NOMO-1 treated with DMSO at 0.1 percent for 48 hours (cell line): ENCODE data around the gene DACH2.

Experiments
- DNase-seq: peaks from one replicate; lab custom pipeline; 2025; ENCODE audit not compliant: unreplicated experiment; lab: John Stamatoyannopoulos, UW

Gene DACH2

DNA sequence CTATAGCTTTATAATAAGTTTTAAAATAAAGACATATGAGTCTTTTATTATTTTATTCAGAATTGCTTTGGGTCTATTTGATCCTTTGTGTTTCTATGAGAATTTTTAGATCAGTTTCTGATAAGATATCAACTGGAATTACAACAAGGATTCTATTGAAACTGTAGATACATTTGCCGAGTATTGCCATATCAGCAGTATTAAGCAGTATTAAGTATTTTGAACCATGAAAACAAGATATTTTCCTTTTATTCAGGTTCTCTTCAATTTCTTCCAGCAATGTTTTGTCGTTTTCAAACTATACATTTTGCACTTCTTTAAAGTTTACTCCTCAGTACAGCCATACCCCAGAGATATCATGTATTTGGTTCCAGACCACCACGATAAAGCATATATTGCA lies 598.8 kb downstream of the DACH2 start:
- no peak for DNase-seq

GRCh38 chrX:86805241-86805640 lies 657.0 kb downstream of the DACH2 start:
- no peak for DNase-seq

- no peak for DNase-seq
These were observed 658.5 kb downstream of the DACH2 start for GRCh38 chrX:86806786-86807185.

DNA sequence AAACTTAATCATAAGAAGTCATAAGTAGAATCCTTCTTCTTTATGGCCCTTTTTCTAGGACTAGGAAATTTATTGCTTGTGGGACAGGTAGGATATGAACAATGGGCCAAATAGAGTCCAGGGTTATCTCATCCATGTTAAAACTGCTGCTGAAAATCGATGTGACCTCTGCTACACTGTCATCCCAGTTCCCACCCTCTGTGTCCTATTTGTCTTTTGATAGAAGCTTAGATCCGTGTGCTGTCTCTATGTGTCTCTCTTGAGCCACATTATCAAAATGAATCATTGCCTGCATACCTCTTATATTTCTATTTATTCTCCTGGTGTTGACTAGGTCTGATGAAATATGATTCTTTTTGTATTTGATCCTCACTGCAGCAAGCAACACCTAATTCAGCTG lies 661.4 kb downstream of the DACH2 start:
- no peak for DNase-seq

DNA sequence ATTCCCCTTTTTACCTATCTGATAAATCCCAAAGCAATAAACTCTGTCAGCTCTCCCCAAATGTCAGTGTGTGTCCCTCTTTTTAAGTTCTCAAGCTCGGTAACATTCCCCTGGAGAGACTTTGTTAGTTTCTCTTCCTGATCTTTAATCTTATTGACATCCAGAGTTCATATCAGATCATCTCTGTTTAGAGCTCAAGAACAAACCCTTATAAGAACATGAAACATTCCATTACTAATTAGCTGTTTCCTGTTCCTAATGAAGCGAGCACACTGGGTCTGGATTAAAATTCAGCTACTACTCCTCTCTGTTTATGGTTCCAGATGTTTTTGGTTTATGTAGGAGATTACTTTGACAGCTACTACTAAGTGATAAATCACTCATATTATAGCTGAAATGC lies 681.5 kb downstream of the DACH2 start:
- DNase-seq, result no peak

GRCh38 chrX:86830685-86831084 lies 682.4 kb downstream of the DACH2 start:
- no peak for DNase-seq

DNA sequence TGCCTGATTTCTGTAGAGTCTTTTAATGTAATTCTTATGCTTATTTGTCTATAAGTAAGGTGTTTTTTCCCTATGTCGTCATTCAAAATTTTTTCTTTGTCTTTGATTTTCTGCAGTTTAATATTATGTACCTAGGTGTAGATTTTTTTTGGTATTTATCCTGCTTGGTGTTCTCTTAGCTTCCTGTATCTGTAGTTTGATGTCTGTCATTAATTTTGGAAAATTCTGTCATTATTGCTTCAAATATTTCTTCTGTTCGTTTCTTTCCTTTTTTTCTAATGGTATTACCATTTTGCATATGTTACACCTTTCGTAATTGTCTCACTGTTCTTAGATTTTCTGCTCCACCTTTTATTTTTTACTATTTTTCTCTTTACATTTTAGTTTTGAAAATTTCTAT lies 696.9 kb downstream of the DACH2 start:
- DNase-seq, result no peak
